HG03575 (cell line): ENCODE results near the gene LHX2.

Experiments used
- ATAC-seq: cut with Tn5 transposase; IDR thresholded peaks from one replicate; pipeline ENCODE4 v1.9.1; 2021; ENCODE audit not compliant: unreplicated experiment, insufficient number of reproducible peaks, low FRiP score; ENCODE audit errors: extremely low read depth

Gene LHX2

DNA sequence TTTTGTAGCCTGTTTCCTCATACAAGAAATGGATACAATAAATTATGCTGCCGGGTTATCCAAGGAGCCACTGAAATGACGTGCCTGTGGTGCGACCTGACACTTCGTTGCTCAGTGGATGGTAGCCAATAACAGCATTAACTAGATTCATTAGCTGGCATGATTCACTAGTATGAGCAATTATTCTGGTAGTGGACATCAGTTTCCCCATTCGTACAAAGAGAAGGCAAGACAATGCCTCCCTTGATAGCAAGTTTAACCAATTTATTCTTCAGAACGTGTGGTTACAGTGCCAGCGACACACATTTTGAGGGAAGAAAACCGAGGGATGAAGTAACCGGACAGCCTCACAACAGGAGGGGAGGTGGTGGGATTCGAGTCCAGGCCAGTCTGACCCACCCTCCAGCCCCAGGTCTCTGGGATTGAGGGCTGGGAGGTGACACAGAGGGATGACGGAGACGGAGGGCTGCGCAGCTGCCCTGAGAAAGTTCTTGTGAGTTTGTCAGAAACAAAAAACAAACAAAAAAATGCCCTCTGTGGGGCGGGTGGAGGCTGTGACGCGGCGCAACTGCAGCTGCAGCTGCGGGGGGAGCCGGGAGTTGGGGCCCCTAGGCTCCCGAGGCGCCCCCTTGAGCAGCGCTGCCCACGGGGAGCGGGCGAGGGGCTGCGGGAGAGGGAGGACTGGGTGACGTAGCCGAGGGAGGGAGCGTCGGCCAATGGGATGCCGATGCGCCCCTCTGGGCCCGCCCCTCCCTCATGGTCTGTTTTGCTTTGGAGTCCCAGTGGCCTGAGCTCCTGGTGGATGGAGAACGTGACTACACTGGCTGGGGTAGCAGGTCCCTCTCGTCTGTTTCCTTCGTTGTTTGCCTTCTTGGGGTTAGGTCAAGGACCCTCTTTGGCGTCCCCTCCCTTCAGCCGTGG is 10.9 kb downstream of the LHX2 start:
- ATAC-seq: no peak

DNA sequence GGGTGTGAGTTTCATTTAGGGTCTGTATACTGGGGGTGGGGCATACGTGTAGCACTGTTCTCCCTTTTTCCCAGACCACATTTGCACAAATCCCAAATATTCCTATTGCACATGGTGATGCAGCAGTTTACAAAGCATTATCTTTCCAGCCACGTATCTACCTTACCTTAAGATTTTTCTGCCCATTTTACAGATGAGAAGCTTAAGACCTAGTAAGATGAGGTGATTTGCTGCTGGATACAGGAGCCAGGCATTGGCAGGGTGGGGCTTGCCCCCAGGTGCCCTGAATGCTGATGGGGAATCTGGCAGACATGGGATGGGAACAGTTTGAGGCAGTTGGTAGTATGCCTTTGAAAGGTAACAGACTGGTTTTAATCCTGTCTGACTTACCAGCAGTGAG is 12.5 kb downstream of the LHX2 start:
- ATAC-seq: no peak

DNA sequence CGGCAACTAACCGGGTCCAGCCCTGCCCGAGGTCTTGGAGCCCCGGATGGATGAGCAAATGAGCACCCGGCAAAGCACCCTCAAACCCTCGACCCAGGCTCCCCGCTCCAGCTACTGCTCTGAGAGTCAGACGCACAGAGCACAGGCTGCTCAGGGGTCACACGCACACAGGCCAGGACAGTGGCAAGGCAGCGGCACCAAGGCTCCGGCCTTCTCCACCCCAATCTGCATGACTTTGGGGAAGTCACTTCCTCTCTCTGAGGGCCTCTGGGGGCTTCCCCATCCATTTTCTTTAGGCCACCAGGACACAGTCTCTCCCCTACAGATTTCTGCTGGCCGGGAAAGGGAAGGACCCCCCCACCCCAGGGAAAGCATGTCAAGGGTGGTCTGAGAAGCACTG is 18.0 kb downstream of the LHX2 start:
- ATAC-seq: no peak

DNA sequence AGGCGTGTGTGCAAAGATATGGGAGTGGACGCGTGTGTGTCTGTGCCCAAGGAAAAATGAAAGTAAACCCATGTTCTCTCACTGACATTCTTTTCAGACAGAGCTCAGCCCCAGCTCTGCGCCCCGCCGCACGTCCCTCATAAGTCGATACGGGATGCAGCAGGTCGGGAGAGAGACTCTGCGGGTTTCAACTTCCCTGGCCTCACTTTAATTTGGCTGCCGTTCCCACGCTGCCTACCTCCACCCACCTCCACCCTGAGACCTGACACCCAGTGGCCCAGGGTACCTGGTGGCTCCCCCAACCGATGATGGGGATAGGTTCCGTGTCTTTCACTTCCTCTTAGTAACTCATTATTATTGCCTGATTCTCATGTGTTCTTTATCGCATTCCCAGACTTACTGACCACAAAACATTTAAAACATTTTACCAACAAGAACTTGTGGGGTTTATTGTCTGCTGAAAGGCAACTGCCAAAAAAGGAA is 19.4 kb downstream of the LHX2 start:
- ATAC-seq: no peak

DNA sequence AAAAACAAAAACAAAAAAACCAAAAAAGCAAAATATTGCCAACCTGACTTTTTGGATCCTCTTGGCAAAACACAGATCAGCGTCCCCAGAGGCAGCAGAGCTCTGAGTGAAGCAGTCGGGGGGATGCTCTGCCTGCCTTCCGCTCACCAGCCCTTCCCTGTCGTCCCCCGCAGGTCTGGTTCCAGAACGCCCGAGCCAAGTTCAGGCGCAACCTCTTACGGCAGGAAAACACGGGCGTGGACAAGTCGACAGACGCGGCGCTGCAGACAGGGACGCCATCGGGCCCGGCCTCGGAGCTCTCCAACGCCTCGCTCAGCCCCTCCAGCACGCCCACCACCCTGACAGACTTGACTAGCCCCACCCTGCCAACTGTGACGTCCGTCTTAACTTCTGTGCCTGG is 20.7 kb downstream of the LHX2 start:
- no peak for ATAC-seq

DNA sequence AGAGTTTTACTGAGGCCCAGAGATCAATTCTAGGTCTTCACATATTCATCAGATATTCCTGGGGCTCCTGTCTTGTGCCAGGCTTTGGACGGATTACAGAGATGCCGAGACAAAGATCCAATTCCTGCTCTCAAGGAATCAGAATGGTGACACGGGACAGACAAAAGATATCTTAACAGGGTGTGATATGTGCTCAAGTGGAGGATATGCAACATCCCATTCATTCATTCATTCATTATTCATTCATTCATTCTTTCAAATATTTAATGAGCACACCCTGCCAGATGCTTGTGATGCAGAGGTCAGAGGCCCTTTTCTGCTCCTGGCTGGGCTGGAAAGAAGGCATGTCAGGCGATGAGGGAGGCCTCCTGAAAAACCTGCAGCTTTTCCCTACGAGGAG is 21.8 kb downstream of the LHX2 start:
- no peak for ATAC-seq

DNA sequence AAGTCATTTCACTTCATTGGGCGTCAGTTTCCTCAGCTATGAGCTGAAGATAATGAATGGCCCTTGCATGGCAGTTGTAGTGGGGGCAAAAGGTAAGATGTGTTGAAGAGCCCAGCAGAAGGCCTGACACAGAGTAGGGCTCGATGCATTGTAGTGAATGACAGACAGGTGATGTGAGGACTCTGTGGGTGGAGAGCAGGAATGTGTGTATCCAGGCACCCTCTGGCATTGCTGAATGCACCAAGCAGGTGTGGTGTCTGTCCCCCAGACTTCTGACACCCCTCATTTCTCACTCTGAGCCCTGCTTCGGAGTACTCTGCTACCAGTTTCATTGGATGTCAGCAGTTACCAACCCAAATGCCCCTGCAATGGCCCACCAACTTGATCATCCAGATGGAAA is 22.4 kb downstream of the LHX2 start:
- no peak for ATAC-seq

DNA sequence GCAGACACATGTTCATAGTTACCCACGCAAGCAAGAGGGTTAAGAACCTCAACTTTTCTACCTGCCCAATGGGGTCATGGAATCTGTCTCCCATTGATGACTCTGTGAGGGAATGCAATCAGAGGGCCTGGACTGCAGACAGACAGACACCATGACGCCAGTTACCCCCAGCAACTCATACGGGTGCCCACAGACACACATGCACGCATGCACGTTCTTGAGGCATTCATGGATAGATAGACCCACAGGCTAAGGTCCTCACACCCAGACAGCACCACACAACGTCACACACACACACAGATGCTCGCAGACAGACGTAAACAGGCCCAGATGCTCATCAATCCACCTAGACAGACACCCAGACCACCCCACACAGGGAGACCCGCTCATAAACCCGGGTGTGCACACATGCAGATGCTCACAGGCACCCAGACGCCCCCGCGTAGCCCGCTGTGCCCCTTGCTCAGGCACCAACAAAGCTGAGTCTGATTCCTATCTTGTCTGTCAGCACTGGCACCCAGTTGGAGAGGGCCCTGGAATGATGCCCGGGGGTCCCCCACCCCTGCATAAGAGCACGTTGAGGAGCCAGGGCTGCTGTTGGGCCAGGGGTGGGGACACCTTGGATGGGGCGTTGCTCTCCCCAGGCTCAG is 23.6 kb downstream of the LHX2 start:
- no peak for ATAC-seq

DNA sequence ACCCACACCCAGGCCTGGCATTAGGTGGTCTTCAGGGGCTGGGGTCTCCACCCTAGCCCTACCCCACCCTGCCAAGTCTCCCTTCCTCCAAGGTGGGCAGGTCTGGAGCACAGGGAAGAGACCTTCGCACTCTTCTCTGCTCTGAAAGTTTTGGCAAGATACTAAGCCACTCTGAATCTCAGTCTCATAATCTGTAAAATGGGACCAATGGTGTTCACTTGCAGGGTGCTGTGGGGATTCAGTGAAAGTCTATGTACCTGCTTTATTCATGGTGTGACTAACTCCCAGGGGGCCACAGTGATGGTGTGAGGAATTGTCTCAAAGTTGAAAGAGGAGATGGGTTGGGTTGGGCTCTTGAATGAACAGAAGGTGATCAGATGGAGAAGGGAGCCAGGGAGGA is 25.0 kb downstream of the LHX2 start:
- ATAC-seq: no peak

DNA sequence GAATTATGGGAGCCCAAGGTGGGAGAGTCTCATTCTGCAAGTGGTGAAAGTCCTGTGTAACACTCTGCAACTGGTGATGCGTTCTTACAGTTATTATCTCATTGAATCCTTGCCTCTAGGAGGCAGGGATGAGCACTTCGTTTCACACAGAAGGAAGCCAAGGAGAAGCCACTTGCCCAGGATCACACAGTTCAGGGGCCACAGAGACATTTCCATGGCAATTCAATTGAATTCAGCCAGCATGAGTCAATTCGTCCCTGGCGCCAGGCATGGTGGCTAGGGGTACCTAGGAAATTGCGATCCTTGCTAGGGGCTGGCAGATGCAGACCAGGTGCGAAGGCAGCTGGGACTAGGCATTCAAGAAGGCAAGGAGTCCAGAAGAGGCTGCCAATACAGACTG is 26.2 kb downstream of the LHX2 start:
- no peak for ATAC-seq

DNA sequence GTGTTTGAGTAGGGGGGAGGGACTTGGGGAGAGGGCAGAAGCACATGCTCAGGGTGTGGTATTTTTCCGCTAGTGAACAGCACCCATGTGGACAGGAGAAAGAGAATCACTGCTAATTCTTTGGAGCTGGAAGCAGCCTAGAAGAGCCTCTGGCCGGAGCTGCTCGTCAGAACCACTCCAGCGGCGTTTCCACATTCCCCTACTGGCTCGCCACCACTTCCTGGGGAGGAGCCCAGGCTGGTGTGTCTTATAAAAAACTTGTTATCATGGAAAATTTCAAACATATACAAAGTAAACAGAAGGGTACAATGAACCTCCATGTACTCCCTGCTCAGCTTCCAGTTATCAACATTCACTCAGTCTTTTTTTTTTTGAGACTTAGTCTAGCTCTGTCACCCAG is 26.7 kb downstream of the LHX2 start:
- no peak for ATAC-seq

DNA sequence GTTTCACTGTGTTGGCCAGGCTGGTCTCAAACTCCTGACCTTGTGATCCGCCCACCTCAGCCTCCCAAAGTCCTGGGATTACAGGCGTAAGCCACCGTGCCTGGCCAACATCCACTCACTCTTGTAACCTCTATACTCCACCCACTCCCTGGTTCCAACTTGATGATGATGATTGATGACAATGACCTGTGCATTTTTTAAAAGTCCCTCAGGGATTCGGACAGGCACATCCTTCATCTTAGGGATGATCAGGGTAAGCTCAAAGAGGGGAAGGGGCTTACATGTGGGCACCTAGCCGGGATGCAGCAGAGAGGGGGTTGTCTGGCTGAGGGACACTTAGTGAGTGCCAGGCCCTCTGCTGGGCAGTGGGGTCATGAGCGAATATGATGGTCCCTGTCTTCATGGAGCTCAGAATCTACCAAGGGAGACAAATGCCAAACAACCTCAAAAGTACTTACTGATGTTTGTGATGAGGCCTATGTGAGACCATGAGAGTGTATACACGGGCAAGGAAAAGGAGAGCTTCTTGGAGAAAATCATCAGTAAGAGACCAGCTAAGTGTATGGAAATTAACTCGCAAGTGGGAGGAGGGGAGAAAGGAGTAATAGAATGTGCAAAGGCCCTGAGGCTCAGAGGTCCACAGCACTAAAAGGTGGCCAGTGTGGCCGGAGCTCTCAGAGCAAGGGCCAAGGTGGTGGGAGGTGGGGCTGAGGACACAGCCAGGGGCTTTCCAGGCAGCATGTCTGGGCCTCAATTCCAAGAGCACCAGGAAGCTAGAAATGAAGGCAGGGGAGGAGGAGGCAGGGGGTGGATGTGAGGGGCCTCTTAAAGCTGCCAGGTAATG is 27.4 kb downstream of the LHX2 start:
- no peak for ATAC-seq

DNA sequence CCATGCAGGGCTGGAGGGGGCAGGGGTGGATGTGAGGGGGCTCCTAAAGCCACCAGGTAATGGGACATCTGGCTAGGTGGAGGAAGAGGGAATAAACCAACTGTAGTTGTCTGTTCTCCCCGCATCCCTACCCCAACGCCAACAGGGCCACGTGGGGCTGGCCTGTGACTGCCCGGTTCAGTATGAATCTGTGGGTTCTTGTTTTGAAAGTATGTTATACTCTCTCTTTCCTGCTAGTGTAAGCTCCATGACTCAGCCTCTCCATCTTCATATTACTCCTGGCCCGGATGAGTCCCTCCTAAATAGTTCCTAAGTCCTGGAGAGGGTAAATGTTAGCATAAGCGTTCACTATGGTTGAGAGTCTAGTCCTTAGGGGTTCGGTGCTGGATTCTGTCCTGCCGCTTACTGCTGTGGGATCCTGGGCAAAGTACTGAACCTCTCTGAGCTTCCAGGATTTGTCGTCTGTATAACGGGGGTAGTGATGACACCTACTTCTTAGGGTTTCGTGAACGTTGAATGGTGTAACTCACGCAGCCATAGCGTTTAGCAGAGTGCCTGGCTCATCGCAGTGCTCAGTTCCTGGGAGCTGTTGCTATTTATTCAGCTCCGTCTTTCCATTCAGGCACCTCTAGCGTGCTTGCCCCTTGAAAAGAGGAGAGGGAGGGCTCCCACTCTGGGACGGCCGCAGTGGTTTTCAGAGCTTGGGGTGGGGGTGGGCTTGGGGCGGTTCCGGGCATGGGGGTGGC is 28.8 kb downstream of the LHX2 start:
- ATAC-seq: no peak

DNA sequence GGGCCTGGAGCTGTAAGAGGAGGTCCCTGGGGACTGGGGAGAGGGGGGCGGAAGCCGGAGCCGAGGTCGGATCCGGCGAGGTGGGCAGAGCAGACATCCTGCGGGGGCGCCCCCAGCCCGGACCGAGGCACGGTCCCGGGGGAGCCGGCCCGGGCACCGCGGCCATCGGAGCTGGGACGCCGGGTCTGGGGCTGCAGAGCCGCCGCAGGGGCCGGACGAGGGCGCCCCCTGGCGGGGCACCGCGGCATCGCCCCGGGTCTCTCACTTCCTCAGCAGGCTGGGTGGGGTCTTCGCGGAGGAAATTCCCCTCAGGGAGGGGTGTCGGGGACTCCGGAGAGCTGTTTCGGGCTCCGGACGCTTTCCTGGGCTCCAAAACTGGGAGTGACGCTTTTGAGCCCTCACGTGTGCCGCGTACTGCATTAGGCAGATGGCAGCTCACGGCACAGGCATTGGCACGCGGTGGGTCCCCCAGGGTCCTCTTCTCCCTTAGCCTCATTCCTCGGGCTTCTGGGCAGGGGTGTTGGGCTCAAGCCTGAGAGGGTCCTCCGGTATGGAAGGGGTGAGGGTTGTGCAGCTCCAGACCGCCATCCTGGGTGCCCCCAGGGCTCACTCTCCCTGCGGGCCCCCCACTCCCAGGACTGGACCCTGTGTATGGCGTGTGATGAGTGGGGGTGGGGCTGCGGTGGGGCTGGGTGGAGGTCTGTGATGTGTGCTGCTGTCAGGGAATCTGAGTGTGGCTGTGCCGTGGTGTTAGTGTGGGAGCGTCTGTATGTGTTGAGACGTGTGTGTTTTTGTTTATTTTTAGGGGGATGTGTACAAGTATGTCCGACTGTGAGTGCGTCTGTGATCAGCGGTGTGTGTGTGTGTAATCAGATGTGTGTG is 29.6 kb downstream of the LHX2 start:
- ATAC-seq: no peak

DNA sequence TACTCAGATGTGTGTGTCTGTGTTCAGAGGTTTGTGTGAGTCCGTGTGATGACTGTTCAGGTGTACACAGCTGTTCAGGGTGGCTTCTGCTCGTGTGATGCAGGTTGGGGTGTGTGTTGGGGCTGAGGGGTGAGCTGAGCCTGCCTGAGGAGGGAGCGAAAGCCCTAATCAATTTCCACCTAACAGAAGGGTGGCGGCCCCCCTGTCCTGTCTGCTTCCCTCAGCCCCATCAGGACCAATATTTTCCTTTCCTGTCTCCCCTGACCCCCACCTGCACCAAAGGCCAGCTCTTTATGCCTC is 30.2 kb downstream of the LHX2 start:
- ATAC-seq: no peak

DNA sequence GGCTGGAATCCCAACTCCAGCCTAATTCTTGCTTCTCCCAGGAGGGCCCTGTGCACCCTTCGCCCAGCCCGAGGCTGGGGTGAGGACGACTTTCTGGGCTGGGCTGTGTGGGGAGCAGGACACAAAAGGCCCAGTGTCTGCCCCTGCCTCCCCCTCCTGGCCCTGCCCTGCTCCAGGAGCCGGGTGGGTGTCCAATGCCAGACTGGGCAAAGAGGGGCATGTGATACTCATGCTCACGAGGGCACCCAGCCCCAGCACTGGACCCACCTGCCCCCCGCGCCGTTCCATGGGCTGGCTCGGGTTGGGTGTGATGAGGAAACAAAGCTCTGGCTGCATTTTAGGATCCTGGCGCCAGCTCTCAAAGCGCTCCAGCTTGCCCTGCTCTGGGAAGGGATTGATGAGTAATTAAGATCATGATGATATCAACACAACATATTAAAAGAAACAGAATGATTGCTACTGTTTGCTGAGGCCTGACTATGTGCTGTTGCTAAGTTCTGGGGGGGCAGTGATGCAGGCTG is 30.7 kb downstream of the LHX2 start:
- no peak for ATAC-seq

DNA sequence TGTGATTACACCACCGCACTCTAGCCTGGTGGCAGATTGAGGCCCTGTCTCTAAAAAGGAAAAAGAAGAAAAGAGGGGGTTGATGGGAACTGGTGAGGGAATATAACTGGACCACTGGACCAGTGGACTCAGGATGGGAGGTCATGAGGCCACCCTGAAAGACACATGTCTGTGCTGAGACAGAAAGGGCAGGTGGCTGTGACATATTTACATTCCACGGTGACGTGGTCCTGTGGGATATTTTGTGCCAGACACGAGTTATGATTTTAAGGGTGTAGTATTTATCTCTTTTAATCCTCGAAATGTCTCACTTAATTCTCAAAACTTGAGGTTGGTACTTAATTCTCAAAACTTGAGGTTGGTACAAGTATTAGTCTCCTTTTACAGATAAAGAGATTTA is 32.9 kb downstream of the LHX2 start:
- ATAC-seq: no peak
